WTC11 (cell line): ENCODE results near the gene TCEAL4. TPM values are rescaled to one million over a fixed set of nuclear protein-coding genes. Genes with fewer than 3 reads are reported as not detected.

Source experiments
- ATAC-seq: fragments of 200-7000 bp; cut with Tn5 transposase; 2 replicates; pipeline ENCODE4 v1.10.0; 2021; ENCODE audit warnings: mild to moderate bottlenecking, moderate library complexity
- CTCF ChIA-PET: fragments of 300-600 bp; sonication (Branson Sonifier 250); formaldehyde crosslinking; loops from one replicate; lab custom pipeline; 2021; ENCODE audit warnings: antibody characterized with exemption; lab: Charles Lee
- POLR2A ChIA-PET: fragments of 350-600 bp; sonication (Branson Sonifier 250); formaldehyde crosslinking; loops from one replicate; lab custom pipeline; 2021; ENCODE audit warnings: antibody characterized with exemption; lab: Charles Lee
- DNase-seq: peaks from one replicate; pipeline ENCODE4 v3.0.0; 2021; ENCODE audit warnings: low spot score
- H3K27ac Mint-ChIP-seq: 2 replicates; pipeline ENCODE4 v1.8.0; 2021; ENCODE audit warnings: mixed read lengths
- H3K27me3 Mint-ChIP-seq: 2 replicates; pipeline ENCODE4 v1.8.0; 2021; ENCODE audit warnings: low read depth, mild to moderate bottlenecking, moderate library complexity, mixed read lengths
- H3K36me3 Mint-ChIP-seq: 2 replicates; pipeline ENCODE4 v1.8.0; 2021; ENCODE audit warnings: mixed read lengths
- H3K4me1 Mint-ChIP-seq: 2 replicates; pipeline ENCODE4 v1.8.0; 2022; ENCODE audit warnings: mixed read lengths
- H3K4me3 Mint-ChIP-seq: 2 replicates; pipeline ENCODE4 v1.8.0; 2021; ENCODE audit warnings: mild to moderate bottlenecking, moderate library complexity, mixed read lengths
- H3K9me3 Mint-ChIP-seq: 2 replicates; pipeline ENCODE4 v1.8.0; 2021; ENCODE audit warnings: mixed read lengths
- MXD4 ChIP-seq: fragments of 250-450 bp; sonication (Bioruptor Pico); IDR thresholded peaks from 2 replicates; pipeline ENCODE4 v1.8.0; 2021; ENCODE audit warnings: mild to moderate bottlenecking, moderate library complexity, borderline replicate concordance
- NR2C2 ChIP-seq: sonication (generic); formaldehyde crosslinking; IDR thresholded peaks from 2 replicates; pipeline ENCODE4 v1.8.0; 2022; ENCODE audit warnings: mild to moderate bottlenecking, missing genetic modification reagents
- OVOL2 ChIP-seq: fragments of 250-450 bp; sonication (Bioruptor Pico); IDR thresholded peaks from 2 replicates; pipeline ENCODE4 v1.9.0; 2021; ENCODE audit warnings: mild to moderate bottlenecking, borderline replicate concordance
- TEAD1 ChIP-seq: sonication (generic); formaldehyde crosslinking; IDR thresholded peaks from 2 replicates; pipeline ENCODE4 v1.8.0; 2022; ENCODE audit warnings: mild to moderate bottlenecking, missing genetic modification reagents
- TP53 ChIP-seq: sonication (generic); formaldehyde crosslinking; IDR thresholded peaks from 2 replicates; pipeline ENCODE4 v1.8.1; 2023; ENCODE audit warnings: mild to moderate bottlenecking, missing genetic modification reagents
- ZNF121 ChIP-seq: sonication (generic); formaldehyde crosslinking; IDR thresholded peaks from 2 replicates; pipeline ENCODE4 v1.8.0; 2023; ENCODE audit warnings: missing genetic modification reagents
- total RNA-seq: library from RNA; stranded (reverse); gene quantifications from 3 replicates; pipeline ENCODE4 v1.2.3, GENCODE V29; 2021
- TF ChIP-seq, protein P1 (sequence below): sonication (generic); formaldehyde crosslinking; IDR thresholded peaks from 2 replicates; pipeline ENCODE4 v1.8.1; 2023; ENCODE audit warnings: mild to moderate bottlenecking, missing genetic modification reagents, moderate library complexity
- TF ChIP-seq, protein P2 (sequence below): sonication (generic); formaldehyde crosslinking; IDR thresholded peaks from 2 replicates; pipeline ENCODE4 v1.8.1; 2022; ENCODE audit warnings: low read depth, mild to moderate bottlenecking, moderate library complexity, missing genetic modification reagents, borderline replicate concordance
- TF ChIP-seq, protein P3 (sequence below): sonication (generic); formaldehyde crosslinking; IDR thresholded peaks from 2 replicates; pipeline ENCODE4 v1.8.0; 2023; ENCODE audit warnings: mild to moderate bottlenecking, missing genetic modification reagents
- TF ChIP-seq, protein P4 (sequence below): fragments of 250-450 bp; sonication (Bioruptor Pico); IDR thresholded peaks from 2 replicates; pipeline ENCODE4 v1.9.0; 2021; ENCODE audit warnings: mild to moderate bottlenecking
- TF ChIP-seq, protein P5 (sequence below): sonication (generic); formaldehyde crosslinking; IDR thresholded peaks from 2 replicates; pipeline ENCODE4 v1.8.1; 2023; ENCODE audit warnings: mild to moderate bottlenecking, missing genetic modification reagents
- TF ChIP-seq, protein P6 (sequence below): sonication (generic); formaldehyde crosslinking; IDR thresholded peaks from 2 replicates; pipeline ENCODE4 v1.8.1; 2022; ENCODE audit warnings: mild to moderate bottlenecking, moderate library complexity, missing genetic modification reagents

TCEAL4 gene
- total RNA-seq, 1 experiment from 2014 or later, result 46.4 TPM

DNA sequence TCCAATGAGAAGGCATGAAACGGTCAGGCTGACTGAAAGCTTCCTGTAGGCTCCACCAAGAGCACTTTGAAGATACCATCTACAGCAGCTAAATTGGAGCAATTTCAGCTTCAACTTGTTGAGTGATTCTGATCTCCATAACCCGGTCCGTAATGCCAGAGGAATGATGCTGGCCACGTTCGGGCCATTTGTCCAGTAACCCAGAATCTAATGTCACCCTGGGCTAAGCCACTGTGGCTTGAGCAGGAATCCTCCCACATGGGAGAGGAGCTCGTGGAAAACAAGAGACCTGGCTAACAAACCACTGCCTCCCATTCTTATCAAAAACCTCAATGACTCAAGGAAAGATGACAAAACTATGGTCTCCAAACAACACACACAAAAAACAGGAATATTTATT, 14.2 kb upstream of the TCEAL4 start (continued):
- TF ChIP-seq, protein P1, sequence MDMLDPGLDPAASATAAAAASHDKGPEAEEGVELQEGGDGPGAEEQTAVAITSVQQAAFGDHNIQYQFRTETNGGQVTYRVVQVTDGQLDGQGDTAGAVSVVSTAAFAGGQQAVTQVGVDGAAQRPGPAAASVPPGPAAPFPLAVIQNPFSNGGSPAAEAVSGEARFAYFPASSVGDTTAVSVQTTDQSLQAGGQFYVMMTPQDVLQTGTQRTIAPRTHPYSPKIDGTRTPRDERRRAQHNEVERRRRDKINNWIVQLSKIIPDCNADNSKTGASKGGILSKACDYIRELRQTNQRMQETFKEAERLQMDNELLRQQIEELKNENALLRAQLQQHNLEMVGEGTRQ, result no peak
- TF ChIP-seq, protein P2, sequence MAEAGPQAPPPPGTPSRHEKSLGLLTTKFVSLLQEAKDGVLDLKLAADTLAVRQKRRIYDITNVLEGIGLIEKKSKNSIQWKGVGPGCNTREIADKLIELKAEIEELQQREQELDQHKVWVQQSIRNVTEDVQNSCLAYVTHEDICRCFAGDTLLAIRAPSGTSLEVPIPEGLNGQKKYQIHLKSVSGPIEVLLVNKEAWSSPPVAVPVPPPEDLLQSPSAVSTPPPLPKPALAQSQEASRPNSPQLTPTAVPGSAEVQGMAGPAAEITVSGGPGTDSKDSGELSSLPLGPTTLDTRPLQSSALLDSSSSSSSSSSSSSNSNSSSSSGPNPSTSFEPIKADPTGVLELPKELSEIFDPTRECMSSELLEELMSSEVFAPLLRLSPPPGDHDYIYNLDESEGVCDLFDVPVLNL (CRISPR knock-in tag), result no peak
- TF ChIP-seq NR2C2 (CRISPR knock-in tag), result no peak
- TF ChIP-seq, protein P3, sequence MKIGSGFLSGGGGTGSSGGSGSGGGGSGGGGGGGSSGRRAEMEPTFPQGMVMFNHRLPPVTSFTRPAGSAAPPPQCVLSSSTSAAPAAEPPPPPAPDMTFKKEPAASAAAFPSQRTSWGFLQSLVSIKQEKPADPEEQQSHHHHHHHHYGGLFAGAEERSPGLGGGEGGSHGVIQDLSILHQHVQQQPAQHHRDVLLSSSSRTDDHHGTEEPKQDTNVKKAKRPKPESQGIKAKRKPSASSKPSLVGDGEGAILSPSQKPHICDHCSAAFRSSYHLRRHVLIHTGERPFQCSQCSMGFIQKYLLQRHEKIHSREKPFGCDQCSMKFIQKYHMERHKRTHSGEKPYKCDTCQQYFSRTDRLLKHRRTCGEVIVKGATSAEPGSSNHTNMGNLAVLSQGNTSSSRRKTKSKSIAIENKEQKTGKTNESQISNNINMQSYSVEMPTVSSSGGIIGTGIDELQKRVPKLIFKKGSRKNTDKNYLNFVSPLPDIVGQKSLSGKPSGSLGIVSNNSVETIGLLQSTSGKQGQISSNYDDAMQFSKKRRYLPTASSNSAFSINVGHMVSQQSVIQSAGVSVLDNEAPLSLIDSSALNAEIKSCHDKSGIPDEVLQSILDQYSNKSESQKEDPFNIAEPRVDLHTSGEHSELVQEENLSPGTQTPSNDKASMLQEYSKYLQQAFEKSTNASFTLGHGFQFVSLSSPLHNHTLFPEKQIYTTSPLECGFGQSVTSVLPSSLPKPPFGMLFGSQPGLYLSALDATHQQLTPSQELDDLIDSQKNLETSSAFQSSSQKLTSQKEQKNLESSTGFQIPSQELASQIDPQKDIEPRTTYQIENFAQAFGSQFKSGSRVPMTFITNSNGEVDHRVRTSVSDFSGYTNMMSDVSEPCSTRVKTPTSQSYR (CRISPR knock-in tag), result no peak

DNA sequence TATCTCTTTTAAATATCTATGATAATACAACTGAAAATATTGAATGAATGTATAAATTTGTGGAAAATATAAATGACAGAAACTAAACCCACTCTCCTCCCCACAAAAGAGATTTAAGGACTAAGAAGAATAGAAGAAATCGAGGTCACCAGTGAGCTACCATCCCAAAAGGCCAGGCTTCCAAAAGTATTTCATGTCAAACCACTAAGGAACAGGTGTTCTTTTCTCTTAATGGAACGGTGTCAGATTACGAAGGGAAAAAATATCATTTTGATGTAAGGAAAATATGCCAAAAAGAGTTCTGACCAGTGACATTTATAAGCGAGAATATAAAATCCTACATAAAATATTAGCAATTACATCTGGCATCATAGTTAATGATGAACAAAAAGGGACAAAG, 13.6 kb upstream of the TCEAL4 start:
- DNase-seq (no peak), ATAC-seq (no peak)
- Mint-ChIP-seq H3K9me3 (no peaks in the 10 kb centered on the region), H3K4me3 (no peak overlapping the region), H3K36me3 (no peaks in the 10 kb centered on the region), H3K4me1 (no peaks in the 10 kb centered on the region), H3K27me3 (peaks cover 10% of the 10 kb centered on the region; the same call in 1 of the 2 replicates), H3K27ac (no peak overlapping the region)
- CTCF ChIA-PET, result no interaction called here
- TF ChIP-seq OVOL2, result no peak
- TF ChIP-seq ZNF121, result no peak
- no peak for TF ChIP-seq MXD4
- TF ChIP-seq, protein P4, sequence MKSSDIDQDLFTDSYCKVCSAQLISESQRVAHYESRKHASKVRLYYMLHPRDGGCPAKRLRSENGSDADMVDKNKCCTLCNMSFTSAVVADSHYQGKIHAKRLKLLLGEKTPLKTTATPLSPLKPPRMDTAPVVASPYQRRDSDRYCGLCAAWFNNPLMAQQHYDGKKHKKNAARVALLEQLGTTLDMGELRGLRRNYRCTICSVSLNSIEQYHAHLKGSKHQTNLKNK (CRISPR knock-in tag), result no peak
- TF ChIP-seq, protein P5, sequence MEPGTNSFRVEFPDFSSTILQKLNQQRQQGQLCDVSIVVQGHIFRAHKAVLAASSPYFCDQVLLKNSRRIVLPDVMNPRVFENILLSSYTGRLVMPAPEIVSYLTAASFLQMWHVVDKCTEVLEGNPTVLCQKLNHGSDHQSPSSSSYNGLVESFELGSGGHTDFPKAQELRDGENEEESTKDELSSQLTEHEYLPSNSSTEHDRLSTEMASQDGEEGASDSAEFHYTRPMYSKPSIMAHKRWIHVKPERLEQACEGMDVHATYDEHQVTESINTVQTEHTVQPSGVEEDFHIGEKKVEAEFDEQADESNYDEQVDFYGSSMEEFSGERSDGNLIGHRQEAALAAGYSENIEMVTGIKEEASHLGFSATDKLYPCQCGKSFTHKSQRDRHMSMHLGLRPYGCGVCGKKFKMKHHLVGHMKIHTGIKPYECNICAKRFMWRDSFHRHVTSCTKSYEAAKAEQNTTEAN (CRISPR knock-in tag), result no peak
- TF ChIP-seq, protein P6, sequence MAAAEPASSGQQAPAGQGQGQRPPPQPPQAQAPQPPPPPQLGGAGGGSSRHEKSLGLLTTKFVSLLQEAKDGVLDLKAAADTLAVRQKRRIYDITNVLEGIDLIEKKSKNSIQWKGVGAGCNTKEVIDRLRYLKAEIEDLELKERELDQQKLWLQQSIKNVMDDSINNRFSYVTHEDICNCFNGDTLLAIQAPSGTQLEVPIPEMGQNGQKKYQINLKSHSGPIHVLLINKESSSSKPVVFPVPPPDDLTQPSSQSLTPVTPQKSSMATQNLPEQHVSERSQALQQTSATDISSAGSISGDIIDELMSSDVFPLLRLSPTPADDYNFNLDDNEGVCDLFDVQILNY (CRISPR knock-in tag), result no peak
- no peak for TF ChIP-seq TEAD1 (CRISPR knock-in tag)
- POLR2A ChIA-PET, result no interaction called here

DNA sequence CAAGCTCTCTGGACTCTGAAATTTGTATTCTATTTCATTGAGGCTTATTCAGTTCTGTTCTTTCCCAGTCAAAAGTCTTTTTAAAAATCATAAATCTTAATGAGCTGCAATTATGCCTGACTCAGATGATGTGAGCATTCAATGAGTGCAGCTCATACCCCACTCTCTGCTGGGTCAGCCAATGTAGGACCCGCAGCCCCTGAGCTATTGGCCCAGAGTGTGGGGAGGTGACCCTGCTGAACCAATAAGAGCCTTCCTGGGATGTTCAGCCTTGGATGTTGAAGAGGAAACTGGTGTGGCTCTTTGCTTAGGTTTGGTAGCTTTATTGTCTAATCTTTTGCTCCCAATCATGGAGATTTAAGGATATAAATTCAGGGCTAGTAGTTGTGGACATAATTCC, 12.1 kb upstream of the TCEAL4 start:
- CTCF ChIA-PET, result interaction anchor here (1.4 kb wide), 1 partner anchor 57 kb away, joined by 3 read pairs; no protein-coding TSS in a partner anchor
- no peaks in the 10 kb centered on the region for H3K36me3 Mint-ChIP-seq
- no peak overlapping the region for H3K4me3 Mint-ChIP-seq
- H3K9me3 Mint-ChIP-seq, result no peaks in the 10 kb centered on the region
- no peak overlapping the region for H3K27ac Mint-ChIP-seq
- POLR2A ChIA-PET, result no interaction called here
- ATAC-seq (peak; percentile 89), DNase-seq (no peak)
- peaks cover 9% of the 10 kb centered on the region for H3K27me3 Mint-ChIP-seq
- no peaks in the 10 kb centered on the region for H3K4me1 Mint-ChIP-seq
- TF ChIP-seq, protein P5 (CRISPR knock-in tag), result no peak
- TF ChIP-seq TP53 (CRISPR knock-in tag) (no peak), NR2C2 (CRISPR knock-in tag) (no peak), TEAD1 (CRISPR knock-in tag) (no peak)
